ENCODE data around the gene MCEMP1.

MCEMP1 gene

GRCh38 chr19:7729211-7729610 lies 52.3 kb downstream of the MCEMP1 start:
- in situ Hi-C loops (cut with HindIII; ENCODE audit: low pct_ligation_motif_present, low sequenced_read_pairs): no loop called here
- peaks cover 32% of the 10 kb centered on the region for H3K27me3 ChIP-seq (replicated peaks)
- no peak for TF ChIP-seq CTCF (IDR thresholded peaks at IDR 0.05; ENCODE audit: low read depth, low read length, missing control alignments)

More at GRCh38 chr19:7729211-7729610, 52.3 kb downstream of the MCEMP1 start:
- no peaks in the 10 kb centered on the region for H3K36me3 ChIP-seq (replicated peaks)
- no peak overlapping the region for H3K4me3 ChIP-seq (ENCODE audit: low read depth, low read length)
- H3K27ac ChIP-seq: no peak overlapping the region
- DNase-seq: no peak

Measured in brain microvascular endothelial cell (primary cell).